GM18868 (cell line): Measurements from ENCODE around the gene MEGF8.
"Not testable (repeated sequence)": the region's sequence is repeated elsewhere in the genome, so short reads cannot be mapped to it uniquely, and the experiment has no call there.

Experiments
- ATAC-seq: cut with Tn5 transposase; IDR thresholded peaks from one replicate; pipeline ENCODE4 v1.9.1; 2021; ENCODE audit warnings: mild to moderate bottlenecking, moderate library complexity; ENCODE audit not compliant: unreplicated experiment

The MEGF8 gene

DNA sequence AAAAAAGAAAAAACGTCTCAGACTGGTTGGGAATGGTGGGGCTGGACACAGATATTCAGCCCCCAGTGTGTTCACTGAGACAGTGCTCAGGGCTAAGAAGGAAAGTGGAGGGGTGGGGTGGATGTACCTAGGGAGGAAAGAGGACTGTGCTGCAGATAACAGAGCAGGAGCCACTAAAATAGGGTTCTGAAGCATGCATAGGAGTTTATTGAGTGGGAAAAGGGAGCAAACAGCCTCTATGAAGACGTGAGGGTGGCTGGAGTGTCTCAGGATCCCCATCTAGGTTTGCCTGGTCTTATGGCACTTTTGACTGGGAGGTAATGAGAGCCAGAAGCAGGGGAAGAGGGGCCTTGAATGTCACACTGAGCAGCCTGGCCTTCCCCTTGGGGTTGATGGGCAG, 3.4 kb downstream of the MEGF8 start:
- no peak for ATAC-seq

DNA sequence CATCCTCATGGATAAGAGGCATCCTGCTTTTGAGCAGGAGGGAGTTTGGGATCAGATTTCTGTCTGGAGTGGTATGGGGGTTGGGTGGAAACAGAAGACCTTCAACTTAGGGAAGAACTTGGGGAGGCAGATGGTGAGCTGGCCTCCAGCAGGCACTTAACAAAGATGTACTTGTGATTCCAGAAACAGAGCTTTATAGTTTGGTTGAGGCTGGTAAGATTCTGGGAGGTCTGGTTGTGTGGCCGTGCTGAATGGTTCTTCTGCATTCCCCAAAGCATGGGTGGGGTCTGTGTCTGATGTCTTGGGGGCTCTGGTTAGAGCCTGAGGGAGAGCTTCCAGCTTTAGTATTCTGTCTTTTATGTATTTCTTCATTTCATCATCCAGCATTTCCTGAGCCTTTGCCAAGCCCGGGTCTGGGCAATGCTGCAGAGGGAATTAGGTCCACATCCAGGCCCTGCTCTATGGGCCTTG, 4.8 kb downstream of the MEGF8 start:
- no peak for ATAC-seq

DNA sequence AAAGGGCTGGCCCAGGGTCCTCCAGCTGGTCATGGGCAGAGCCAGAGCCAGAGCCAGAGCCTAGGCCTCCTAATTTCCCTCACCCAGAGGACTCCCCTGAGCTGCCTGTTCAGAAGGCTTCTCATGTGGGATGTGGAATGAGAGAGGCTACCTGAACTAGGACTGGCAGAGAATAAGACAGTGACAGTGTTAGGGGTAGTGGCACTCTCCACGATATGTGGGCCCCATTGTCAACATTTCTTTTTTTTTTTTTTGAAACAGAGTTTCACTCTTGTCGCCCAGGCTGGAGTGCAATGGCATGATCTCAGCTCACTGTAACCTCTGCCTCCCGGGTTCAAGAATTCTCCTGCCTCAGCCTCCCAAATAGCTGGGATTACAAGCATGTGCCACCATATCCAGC, 5.9 kb downstream of the MEGF8 start:
- not testable (repeated sequence) for ATAC-seq

DNA sequence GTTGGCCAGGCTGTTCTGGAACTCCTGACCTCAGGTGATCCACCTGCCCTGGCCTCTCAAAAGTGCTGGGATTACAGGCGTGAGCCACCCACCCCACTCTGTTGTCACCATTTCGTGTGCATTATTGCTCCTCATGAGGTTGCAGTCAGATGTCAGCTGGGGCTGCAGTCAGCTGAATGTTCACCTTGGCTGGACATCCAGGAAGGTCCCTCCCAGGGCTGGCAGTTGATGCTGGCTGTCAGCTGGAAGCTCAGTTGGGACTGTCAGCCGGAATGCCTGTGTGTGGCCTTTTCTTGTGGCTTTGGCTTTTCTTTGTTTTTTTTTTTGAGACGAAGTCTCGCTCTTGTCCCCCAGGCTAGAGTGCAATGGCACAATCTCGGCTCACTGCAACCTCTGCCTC, 6.6 kb downstream of the MEGF8 start:
- ATAC-seq: no peak

DNA sequence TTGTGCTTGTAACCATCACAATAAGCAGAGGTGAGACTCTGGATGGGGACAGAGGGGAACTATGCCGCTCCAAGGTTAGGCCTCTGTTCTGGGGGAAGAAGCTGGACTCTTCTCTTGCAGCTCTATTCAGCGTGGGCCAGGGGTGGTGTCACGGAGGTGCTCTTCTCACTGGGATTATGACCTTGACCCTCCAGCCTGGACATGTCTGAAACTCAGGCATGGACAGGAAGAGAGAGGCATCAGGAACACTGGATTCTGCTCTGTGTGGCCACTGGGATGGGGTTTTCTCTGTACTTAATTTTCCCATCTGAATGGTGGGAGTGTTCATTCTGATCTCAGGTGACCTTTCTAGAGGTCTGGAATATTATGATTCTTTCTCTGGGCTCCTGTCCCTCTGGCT, 7.6 kb downstream of the MEGF8 start:
- ATAC-seq: no peak

DNA sequence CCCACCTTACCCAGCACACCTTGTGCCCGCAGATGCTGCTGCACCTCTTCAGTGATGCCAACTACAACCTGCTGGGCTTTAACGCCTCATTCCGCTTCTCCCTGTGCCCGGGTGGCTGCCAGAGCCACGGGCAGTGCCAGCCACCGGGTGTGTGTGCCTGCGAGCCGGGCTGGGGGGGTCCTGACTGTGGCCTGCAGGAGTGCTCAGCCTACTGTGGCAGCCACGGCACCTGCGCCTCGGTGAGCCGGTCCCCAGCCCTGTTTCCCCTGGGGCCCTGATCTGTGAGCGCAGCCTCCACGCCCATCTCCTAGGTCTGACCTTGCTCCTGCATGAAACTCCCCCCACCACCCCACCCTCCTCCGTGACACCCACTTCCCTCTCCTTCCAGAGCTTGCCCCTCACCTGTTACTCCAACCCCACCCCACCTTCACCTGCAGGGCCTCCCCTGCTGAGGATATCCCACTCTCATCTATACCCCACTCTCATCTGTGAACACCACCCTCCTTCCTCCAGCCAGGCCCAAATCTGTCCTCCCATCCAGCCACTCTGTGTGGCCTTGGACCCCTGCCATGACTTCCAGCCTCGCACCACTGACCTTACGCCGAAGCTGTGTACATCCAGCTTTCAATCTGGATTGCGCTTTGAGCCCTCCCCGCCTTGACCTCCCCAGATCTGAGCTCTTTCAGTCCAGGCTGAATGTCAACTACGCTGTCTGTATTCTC, 8.7 kb downstream of the MEGF8 start:
- ATAC-seq: no peak

DNA sequence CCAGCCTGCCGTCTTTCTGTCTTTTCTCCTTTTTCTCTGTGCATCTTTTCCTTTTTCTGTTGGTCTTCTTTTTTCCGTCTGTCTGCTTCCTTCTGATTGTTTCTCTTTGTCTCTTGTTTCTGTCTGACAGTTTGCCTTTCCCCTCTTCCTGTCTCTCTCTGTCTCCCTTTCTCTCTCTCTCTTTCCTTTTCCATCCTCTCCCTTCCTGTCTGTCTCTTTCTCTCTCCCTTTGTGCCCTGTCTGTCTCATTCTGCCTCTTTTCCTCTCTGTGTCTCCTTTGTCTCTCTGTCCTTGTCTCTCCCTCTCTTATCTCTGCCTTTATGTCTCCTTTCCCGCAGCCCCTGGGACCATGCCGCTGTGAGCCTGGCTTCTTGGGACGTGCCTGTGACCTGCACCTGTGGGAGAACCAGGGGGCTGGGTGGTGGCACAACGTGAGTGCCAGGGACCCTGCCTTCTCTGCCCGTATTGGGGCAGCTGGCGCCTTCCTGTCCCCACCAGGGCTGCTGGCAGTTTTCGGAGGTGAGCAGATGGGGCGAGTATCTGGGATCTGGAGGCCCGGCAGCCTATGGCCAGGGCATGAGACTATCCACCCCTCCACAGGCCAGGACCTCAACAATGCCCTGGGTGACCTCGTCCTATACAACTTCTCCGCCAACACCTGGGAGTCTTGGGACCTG, 9.4 kb downstream of the MEGF8 start:
- no peak for ATAC-seq

DNA sequence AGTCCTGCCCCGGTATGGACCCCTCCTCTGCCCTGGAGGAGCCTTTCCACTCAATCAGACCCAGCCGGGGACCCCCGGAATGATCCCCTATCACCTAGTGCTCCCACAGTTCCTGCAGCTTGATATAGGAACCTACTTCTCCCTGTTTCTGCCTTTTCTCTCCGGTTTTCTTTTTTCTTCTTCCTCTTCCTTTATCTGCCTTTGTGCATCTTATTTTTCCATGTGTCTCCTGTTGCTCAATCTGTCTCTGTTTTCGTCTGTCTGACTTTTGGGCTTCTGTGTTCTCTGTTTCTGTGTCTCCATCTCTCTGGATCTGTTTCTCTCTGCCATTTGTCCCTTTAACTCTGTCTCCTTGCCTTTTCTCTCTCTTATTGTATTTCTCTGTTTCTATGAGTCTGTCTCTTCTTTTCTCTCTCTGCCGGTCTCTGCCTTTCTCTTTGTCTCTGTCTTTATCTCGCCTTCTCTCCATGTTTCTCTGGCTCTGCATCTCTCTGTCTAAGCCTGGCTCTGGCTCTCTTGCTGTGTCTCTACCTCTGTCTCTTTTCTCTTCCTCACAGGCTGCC, 10.0 kb downstream of the MEGF8 start:
- no peak for ATAC-seq

DNA sequence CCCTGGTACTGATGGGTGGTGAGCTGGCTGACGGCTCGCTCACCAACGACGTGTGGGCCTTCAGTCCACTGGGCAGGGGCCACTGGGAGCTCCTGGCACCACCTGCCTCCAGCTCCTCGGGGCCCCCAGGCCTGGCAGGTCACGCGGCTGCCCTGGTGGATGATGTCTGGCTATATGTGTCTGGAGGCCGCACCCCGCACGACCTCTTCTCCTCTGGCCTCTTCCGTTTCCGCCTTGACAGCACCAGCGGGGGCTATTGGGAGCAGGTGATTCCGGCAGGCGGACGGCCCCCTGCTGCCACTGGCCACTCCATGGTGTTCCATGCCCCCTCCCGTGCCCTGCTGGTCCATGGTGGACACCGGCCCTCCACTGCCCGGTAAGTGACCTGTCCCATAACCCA, 10.5 kb downstream of the MEGF8 start:
- no peak for ATAC-seq

DNA sequence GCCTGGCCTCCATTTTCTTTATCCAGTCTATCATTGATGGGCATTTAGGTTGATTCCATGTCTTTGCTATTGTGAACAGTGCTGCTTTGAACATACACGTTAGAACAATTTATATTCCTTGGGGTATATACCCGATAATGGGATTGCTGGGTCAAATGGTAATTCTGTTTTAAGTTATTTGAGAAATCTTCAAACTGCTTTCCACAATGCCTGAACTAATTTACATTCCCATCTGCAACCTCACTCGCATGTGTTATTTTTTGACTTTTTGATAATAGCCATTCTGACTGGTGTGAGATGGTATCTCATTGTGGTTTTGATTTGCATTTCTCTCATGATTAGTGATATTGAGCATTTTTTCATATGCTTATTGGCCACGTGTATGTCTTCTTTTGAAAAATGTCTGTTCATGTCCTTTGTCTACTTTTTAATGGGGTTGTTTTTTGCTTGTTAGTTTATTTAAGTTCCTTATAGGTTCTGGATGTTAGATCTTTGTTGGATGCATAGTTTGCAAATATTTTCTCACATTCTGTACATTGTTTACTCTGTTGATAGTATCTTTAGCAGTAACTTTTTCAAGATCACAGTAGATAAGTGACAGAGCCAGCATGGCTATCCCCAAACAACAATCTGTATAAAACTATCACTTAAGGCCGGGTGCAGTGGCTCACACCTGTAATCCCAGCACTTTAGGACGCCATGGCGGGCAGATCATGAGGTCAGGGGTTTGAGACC, 13.9 kb downstream of the MEGF8 start:
- not testable (repeated sequence) for ATAC-seq

DNA sequence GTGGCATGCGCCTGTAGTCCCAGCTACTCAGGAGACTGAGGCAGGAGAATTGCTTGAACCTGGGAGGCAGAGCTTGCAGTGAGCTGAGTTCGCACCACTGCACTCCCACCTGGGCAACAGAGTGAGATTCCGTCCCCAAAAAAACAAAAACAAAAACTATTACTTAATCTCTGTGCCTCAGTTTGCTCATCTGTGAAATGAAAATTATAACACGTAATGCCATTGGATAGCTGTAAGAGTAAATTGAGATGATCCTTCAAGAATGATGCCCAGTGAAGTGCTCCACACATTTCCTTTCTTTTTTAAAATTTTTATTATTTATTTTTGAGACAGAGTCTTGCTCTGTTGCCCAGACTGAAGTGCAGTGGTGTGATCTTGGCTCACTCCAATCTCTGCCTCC, 14.5 kb downstream of the MEGF8 start:
- not testable (repeated sequence) for ATAC-seq

DNA sequence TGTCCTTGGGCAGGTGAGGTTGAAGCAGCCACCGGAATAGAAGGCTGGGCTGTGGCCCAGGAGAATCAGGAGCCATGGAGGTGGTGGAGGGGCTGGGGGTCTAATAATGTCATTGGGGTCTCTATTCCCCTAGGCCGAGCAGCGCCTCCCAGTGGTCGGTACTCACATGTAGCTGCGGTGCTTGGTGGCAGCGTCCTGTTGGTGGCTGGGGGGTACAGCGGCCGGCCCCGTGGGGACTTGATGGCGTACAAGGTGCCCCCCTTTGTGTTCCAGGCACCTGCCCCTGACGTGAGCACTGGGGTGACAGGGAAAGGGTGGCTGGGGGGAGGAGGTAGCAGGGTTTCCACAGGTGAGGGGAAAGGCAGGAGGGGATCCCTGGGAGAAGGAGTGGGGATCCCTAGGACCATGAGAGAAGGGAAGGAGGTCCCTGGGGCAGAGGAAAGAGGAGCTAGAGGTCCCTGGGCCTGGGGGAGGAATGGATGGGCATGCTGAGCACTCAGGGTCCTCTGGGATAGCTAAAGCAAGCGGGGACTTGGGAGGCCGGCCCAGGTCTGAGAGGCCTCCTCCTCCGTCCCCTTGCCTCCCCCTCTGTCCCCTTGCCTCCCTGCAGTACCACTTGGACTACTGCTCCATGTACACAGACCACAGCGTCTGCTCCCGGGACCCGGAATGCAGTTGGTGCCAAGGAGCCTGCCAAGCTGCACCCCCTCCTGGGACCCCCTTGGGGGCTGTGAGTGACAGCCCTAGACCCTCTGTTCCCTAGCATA, 18.1 kb downstream of the MEGF8 start:
- no peak for ATAC-seq

DNA sequence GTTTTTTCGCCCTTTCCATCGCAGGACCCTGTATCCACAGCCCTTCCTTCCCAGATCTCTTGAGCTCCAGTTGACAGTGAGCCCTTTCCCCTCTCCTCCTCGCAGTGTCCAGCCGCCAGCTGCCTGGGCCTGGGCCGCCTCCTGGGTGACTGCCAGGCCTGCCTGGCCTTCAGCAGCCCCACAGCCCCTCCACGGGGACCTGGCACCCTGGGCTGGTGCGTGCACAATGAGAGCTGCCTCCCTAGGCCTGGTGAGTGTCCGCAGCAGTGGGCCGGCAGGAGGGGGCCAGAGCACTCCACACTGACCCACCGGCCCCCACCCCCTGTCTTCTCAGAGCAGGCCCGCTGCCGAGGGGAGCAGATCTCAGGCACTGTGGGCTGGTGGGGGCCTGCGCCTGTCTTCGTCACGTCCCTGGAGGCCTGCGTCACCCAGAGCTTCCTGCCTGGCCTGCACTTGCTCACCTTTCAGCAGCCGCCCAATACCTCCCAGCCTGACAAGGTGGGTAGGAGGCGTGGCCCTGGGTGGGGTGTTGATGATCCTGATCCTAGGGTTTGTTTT, 19.0 kb downstream of the MEGF8 start:
- ATAC-seq: no peak

DNA sequence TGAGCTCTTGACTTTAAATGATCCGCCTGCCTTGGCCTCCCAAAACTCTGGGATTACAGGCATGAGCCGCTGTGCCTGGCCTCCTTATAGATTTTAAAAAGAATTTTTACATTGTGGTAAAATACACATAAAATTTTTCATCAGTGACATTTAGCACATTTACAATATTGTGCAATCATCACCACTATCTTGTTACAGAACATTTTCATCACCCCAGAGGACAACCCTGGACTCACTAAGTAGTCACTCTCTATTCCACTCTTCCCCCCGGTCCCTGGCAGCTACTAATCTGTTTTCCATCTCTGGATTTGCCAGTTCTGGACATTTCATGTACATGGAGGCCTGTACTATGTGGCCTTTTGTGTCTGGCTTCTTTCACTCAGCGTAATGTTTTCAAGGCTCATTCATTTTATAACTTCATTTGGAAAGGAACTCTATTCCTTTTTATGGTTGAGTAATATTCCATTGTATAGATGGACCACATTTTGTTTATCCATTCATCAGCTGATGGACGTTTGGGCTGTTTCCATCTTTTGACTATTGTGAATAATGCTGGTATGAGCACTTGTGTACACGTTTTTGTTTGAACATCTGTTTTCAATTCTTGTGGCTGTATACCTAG, 19.9 kb downstream of the MEGF8 start:
- no peak for ATAC-seq

DNA sequence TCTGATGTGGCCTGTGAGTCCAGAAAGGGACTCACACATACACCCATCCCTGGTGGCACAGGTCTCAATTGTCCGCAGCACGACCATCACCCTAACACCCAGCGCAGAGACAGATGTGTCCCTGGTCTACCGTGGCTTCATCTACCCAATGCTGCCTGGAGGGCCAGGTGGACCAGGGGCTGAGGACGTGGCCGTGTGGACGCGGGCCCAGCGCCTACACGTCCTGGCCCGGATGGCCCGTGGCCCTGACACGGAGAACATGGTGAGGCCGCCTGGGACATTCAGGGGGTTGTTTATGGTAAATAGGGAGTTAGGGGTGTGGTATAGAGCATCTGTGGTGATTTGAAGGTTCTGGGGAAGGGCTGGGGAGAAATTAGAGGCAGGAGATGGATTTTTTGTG, 22.8 kb downstream of the MEGF8 start:
- ATAC-seq: no peak

DNA sequence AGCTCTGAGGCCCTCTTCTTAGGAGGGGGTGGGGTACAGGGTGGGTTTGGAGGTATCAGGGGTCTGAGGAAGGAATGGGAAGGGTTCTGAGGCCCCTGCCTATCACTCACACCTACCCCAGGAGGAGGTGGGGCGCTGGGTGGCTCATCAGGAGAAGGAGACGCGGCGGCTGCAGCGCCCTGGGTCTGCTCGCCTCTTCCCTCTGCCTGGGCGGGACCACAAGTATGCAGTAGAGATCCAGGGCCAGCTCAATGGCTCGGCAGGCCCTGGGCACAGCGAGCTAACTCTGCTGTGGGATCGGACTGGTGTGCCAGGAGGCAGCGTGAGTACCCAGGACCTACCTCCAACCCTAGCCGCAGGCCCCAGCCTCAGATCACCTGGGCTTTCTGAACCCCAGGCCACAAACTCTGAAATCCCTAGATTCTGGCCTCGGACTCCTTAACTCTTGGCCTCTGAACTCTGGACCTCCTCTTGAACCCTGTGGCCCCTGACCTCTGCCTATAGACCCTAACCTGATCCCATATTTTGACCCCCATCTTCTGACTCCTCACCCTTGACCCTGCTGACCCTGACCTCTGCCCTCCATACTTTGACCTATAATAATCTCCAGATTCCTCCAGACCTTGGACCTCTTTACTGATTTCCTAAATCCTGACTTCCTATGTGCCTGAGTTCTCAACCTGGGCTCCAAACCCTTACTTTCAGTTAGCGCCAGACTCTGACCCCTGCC, 24.1 kb downstream of the MEGF8 start:
- no peak for ATAC-seq

DNA sequence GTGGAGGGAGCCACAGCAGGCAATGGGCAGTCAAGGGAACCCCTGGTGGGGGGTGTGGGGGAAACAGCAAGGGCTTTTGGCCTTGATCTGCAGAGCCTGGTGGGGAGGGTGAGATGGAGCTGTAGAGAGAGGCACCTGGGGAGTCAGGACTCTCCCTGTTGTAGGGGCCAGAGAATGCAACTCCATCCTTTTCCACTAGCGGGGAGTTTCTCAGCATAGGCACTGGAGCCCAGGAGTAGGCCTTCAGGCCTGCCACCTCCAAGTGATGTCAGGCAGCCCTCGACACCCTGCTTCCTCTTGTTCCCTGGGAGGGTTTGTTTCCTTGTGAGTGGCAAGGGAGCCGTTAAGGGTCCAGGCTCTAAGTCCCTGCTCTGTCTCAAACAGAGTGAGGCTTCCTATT, 25.0 kb downstream of the MEGF8 start:
- no peak for ATAC-seq

DNA sequence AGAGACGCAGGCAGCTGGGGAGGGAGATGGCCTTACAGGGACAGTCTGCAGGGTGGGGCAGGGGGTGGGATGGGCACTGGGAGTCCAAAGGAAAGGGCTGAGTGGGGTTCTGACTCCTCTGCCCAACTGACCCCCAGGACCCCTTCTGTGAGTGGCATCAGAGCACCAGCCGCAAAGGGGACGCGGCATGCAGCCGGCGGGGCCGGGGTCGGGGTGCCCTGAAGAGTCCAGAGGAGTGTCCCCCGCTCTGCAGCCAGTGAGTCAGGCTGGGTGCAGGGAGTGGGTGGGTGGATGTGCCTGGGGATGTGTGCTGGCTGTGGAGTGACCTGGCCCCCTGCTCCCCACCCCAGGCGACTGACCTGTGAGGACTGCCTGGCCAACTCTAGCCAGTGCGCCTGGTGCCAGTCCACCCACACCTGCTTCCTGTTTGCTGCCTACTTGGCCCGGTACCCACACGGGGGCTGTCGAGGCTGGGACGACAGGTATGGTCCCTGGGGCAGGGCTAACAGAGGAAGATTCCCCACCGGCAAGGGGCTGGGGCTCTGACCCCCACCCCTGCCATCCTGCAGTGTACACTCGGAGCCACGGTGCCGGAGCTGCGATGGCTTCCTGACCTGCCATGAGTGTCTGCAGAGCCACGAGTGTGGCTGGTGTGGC, 25.8 kb downstream of the MEGF8 start:
- ATAC-seq: no peak
